Smooth muscle cell of the brain vasculature (primary cell): ENCODE measurements around the gene MIER2.

ENCODE experiments used
- DNase-seq: peaks from one replicate; pipeline ENCODE4 v3.0.0-alpha.2; 2012; ENCODE audit warnings: low read depth, low spot score

Gene MIER2

DNA sequence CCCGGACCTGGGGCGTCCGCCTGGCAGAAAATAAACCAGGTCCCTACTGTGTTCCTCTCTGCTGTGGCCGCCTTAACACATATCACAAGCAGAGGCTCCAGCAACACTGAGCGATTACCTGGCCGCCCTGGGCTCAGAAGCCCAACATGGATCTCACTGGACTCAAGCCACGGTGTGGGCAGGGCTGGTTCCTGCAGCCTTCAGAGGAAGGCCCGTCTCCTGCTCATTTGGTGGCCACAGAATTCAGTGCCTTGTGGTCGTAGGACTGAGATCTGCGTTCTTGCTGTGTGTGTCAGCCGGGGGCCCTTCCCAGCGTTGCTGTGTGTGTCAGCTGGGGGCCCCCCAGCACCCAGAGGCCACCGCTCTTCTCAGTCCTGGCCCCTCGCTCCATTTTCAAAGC lies 34.1 kb upstream of the MIER2 start:
- DNase-seq, result no peak

DNA sequence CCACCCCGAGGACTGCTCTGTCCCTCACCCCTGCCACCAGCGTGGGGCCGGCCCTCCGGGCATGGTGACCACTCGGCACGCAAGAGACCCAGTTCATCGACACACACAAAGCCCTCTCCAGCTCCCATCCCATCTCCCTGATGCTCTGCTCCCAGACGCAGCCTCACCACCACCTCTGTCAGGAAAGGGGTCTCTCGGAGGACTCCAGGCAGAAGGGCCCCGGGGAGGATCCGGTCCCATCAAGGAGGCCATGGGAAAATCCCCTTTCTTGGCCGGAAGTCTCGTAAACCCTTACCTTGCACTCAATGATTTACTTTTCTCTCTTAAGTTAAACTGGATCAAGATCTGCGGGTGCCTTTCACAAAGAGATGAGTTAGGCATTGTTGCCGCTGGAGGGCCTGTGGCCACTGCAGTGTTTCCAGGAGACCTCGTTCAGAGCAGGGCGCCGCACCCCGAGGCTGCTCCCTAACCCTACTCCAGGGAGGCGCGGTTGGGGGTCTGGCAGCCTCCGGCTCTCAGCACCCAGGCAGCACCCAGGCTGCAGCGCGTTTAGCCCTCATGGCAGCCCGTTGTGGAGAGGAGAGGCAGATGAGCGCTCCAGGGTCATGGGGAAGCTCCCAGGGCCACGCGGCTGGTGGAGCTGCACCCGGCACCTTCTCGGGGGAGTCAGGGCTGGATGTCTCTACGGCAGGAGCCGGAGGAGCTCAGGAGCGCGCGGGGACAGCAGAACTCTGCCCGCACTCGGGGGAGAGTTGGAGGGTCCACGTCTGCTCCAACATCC lies 33.4 kb upstream of the MIER2 start:
- DNase-seq, result no peak

GRCh38 chr19:376111-376470 lies 31.5 kb upstream of the MIER2 start:
- no peak for DNase-seq

- no peak for DNase-seq
Measured at GRCh38 chr19:375395-376110, 31.0 kb upstream of the MIER2 start.

DNA sequence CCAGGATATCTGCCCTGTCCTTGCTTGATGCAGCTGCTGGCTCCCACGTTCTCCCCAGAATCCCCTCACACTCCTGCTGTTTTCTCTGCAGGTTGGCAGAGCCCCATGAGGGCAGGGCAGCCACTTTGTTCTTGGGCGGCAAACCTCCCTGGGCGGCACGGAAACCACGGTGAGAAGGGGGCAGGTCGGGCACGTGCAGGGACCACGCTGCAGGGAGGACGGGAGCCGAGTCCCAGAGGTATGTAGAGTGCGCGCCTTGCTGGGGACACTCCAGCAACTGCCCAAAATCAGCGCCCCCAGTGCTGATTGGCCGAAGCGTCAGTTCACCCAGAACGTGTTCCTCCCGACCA lies 30.3 kb upstream of the MIER2 start:
- DNase-seq, result no peak

DNA sequence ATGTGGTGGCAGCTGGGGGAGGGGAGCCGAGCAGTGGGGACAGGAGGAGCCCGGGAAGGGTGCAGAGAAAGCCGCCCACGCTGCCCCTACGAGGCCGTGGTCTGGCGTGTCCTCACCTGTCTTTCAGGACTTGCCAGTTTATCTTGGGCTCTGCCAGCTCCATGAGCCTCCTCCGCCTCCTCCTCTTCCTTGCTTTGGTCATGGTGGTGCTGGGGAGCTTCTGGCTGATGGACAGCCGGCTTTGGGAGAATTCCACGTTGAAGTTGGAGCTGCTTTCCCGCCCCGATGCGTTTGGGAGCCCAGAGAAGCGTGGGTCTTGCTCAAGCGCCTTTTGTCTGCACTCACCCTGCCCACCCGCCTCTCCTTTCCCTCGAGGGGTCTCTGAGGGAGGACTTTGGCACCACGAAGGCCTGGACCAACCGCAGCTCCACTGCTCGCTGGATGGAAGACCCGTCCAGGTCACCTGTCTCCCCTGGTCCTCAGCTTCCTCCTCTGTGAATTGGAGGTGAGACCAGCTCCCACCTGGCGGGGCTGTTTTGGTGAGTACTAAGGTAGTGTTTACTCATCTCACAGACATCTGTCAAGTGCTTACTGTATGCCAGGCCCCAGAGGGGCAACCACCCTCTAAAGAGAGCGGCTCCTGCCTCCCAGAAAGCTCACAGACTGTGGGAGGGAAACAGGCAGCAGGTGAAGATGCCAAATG lies 29.7 kb upstream of the MIER2 start:
- DNase-seq, result no peak

DNA sequence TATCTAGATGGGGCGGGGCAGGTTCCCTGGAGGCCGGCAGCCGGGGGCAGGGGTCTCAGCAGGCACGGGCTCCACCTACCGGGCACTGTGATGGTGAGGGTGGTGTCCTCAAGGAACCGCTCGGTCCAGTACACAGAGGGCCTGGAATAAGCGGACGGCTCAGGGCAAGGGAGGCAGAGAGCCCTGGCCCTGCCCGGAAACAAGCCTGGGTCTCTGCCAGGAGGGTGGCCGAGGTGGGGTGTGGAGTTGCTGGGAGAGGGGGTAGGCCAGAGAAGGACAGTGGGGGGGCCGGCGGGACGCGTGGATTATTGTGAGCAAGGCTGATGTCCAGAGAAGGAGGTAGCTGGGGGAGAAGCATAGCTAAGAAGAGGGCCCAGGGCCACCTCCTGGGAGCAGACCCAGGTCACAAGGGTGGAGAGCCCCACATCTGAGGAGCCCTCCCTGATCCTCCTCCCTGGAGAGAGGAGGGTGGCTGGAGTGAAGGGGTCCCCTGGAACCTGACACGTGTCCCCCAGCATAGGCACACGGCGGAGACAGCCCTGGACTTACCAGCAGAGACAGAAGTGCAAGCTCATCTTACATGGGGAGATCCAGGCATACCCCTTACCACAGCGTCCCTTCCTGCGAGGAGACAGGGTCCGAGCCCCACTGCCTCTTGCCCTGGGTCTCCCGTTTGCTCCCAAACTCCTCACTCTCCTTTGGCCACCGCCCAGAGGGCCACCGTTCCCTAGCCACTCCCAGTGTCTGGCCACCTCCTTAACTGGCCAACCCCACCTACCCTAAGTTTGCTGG lies 29.0 kb upstream of the MIER2 start:
- no peak for DNase-seq

GRCh38 chr19:372306-372890 lies 27.8 kb upstream of the MIER2 start:
- peak; percentile 18 for DNase-seq

- DNase-seq, result no peak
Measured at GRCh38 chr19:371501-372168, 27.0 kb upstream of the MIER2 start.

DNA sequence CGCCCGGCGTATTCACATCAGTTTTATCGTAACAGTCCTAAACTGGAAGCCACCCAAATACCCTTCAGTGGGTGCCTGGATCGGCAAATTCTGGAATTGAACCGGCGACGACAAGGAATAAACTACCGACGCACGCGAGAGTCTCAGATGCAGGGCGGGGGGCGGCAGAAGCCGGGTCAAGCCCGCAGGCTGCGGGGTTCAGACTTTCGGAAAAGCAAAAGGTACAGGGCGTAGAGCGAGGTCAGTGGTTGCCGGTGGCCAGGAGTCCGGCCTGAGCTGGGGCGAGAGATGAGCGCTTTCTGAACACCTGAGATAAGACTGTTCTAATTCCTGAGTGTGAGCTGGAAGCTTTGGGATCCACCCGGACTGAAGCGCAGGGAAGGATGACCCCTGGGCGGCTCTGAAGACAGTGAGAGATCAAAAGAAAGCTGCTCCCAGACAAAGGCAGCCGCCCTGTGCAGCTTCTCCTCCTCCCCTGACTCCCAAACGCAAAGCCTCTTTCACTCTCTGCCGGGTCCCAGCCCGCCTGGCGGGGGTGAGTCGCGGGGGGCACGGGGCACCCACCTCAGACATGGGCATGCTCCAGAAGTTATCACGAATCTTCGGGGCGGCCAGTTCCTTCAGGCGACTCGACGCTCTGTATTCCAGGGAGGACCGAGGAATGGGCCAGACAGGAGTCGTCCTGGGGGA lies 26.2 kb upstream of the MIER2 start:
- DNase-seq, result no peak

GRCh38 chr19:369876-370275 lies 25.3 kb upstream of the MIER2 start:
- no peak for DNase-seq

DNA sequence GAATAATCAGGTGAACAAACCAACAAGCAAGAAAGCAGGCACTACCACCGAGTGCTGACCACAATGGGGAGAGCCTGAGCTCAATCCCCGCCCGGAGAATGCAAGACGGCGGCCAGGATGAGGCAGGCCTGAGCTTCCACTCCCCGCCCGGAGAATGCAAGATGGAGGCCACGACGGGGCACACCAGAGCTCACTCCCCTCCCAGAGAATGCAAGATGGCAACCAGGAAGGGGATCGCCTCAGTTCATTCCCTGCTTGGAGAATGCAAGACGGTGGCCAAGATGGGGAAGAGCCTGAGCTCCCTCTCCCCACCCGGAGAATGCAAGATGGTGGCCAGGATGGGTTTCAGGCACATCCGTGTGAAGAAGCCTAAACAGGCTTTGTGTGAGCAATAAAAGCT lies 24.7 kb upstream of the MIER2 start:
- no peak for DNase-seq

GRCh38 chr19:368630-369024 lies 24.0 kb upstream of the MIER2 start:
- DNase-seq, result no peak

DNA sequence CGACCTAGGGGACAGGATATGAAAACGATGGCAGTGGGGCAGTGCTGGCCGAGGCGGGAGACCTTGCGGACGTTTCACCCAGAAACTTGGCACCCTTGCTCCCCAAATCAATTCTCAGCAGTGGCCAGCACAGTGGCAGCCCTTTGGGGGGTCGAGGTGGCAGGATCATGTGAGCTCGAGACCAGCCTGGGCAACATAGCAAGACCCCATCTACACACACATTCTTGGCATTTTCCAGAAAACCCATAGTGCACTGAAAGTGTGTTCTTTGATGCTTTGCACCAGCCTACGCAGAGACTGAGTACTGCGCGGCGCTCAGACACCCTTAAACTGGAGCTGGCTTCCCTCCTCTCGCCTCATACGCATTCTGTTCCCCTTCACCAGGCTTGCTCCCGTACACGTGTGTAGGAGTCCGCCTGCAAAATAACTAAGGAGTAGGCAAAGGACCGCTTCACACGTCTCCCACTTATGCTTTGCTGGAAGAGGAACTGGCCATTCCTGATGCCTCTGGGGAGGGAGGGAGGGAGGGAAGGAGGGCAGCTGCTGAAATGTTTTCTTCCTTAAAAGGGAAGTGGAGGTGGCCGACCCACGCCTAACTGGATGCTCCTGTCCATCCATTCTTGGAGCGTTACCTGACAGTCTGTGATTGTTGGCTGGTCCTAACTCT lies 23.5 kb upstream of the MIER2 start:
- no peak for DNase-seq

DNA sequence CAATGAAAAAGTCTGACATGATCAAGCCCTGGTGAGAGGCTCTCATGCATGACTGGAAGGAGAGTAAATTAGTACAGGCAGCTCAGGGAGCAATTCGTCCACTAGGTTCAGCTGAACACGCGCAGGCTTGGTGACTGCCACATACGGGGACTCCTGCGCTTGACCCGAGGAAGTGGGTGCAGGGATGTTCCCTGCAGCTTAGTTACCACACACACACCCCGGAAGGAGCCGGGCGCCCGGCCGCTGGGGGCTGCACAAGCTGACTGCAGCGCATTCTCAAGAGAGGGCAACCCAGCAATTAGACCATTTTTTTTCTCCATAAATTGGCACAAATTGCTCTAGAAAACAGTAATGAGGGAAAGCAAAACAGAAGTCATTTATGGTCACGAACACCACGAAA lies 23.0 kb upstream of the MIER2 start:
- no peak for DNase-seq

- no peak for DNase-seq
Measured at GRCh38 chr19:366951-367350, 22.4 kb upstream of the MIER2 start.

DNA sequence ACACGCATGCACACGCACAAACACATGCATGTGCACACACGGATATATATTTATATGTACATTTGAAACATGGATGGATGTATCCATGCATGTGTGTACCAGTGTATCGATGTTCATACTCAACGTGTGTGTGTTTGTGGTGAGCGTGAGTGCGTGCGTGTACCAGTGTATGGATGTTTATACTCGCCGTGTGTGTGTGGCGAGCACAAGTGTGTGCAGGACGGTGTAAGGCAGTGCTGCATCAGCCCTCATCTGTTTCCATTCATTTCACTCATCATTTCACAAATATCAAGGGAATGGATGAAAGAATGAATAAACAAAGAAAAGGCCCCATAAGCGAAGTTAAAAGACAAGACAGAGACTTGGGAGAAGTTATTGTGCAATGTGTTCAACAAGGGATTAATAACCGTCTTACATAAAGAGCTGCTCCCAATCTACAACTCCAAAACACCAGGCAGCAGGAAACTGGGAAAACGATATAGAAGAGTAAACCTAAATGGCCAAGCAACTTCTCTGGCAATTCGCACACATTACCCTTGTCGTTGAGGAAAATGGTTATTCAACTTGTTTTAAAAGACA lies 21.7 kb upstream of the MIER2 start:
- no peak for DNase-seq

GRCh38 chr19:364496-365287 lies 20.1 kb upstream of the MIER2 start:
- no peak for DNase-seq

GRCh38 chr19:362683-363082 lies 18.1 kb upstream of the MIER2 start:
- no peak for DNase-seq
